GM18526 (cell line): ENCODE data around the gene CTNNA2.

Experiments used
- POLR2A ChIP-seq: IDR thresholded peaks from 3 replicates; pipeline ENCODE4 v1.6.1; 2011; ENCODE audit not compliant: insufficient read length; ENCODE audit errors: extremely low read depth

CTNNA2 gene

DNA sequence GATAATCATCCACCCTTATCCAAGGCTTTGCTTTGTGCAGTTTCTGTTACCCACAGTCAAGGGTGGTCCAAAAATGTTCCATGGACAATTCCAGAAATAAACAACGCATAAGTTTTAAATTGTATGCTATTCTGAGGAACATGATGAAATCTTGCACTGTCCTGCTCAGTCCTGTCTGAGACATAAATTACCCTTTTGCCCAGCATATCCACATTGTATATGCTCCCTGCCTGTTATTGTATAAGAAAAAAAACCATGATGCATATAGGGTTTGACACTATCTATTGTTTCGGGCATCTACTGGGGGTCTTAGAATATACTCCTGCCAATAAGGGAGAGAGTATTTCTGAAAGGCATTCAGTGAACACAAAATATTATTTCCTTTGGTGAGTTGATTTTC, 767.7 kb downstream of the CTNNA2 start:
- TF ChIP-seq POLR2A: no peak

DNA sequence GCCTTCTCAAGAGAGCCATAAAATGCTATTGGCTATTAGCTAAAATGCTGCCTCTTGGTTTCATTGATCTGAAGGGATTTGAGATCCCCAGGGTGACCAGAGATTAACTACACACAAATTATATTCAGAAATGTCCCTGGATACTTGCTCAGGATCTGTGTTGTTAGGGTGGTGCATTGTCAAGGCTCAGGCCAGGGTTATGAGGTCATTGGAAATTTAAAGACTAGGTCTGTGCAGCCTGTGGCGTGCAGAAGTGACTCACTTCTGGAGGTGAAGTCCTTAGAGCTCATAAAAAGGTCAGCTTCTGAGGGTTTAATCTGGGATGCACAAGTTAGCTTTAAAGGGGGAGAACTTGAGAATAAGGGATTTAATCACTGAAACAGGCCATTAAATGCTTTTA, 768.2 kb downstream of the CTNNA2 start:
- TF ChIP-seq POLR2A: no peak

DNA sequence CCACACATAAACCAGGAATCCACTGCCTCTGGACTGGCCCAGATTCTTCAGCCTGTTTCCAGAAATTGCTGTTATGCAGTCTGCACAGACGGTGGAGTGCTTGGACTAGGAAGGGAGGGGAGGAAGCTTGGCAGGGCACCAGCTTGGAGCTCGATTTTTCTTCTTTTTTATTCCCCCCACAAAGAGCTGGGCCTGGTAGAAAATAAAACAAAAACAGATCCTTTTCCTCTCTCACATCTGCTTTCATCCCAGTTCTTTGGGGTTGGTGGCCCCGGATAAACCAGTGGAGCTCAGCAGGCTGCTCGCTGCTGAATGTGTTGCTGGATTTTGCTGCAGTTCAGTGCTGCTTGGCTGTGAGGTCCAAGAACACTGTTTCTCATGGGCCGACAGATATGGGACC, 775.7 kb downstream of the CTNNA2 start:
- TF ChIP-seq POLR2A: no peak

DNA sequence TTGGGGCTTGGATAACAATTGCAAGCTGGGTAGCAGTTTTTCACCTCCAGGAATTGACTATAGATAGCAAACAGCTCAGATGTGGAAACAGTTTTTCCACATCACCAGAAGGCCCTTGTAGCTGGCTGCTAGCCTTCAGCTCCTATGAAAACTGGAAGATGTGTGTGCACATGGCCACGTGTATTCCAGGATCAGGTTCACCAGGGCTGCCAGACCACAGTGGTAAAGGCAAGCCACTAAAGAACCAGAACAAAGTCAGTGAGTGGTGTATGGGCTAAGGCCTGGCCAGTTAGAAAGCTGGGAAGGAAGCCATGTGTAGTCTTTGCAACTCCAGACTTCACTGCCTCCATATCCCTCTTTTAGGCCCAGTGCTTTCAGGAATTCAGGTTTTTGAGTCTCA, 778.8 kb downstream of the CTNNA2 start:
- TF ChIP-seq POLR2A: no peak

DNA sequence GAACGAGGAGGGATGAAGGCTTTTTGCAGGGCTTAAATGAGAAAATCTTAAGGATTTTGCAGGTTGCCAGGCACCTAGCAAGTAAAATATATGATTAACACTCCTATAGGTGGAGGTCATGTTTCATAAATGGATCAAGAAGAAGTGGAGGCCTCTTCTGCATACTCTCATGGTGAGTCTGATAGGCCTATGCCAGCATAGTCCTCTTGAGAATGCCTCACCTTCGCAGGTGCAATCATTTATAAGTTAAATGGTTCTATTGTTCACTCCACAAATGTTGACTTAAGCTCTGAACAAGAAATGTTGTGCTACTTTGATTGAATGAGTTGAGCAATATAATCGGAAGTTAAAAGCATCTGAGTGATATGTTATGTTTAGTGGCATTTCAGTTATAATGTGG, 779.6 kb downstream of the CTNNA2 start:
- no peak for TF ChIP-seq POLR2A

DNA sequence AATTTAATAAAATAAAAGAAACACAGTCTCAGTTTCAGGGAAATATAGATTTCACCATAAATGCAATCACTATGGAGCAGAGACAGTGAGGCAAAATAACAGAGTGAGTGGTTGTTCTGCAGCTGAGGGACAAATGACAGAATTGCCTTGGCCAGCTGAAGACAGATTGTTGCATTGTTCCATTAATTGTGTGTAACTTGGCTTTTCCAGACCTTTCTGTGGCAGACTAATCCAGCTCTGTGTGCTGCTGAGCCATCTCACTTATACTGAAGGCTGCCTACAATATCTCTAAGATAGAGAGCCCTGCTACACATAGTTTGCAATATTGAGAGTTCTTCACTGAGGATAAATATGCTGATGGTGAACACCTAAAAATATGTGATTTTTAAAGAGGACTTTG, 780.2 kb downstream of the CTNNA2 start:
- no peak for TF ChIP-seq POLR2A

- TF ChIP-seq POLR2A: no peak
These were observed 786.1 kb downstream of the CTNNA2 start for GRCh38 chr2:80298954-80299353.

- no peak for TF ChIP-seq POLR2A
These were observed 786.8 kb downstream of the CTNNA2 start for GRCh38 chr2:80299661-80300060.

GRCh38 chr2:80300346-80300745, 787.5 kb downstream of the CTNNA2 start:
- no peak for TF ChIP-seq POLR2A

GRCh38 chr2:80300954-80301353, 788.1 kb downstream of the CTNNA2 start:
- no peak for TF ChIP-seq POLR2A

- TF ChIP-seq POLR2A: no peak
These were observed 789.1 kb downstream of the CTNNA2 start for GRCh38 chr2:80302001-80302313.

GRCh38 chr2:80302314-80303005, 789.6 kb downstream of the CTNNA2 start:
- TF ChIP-seq POLR2A: no peak

DNA sequence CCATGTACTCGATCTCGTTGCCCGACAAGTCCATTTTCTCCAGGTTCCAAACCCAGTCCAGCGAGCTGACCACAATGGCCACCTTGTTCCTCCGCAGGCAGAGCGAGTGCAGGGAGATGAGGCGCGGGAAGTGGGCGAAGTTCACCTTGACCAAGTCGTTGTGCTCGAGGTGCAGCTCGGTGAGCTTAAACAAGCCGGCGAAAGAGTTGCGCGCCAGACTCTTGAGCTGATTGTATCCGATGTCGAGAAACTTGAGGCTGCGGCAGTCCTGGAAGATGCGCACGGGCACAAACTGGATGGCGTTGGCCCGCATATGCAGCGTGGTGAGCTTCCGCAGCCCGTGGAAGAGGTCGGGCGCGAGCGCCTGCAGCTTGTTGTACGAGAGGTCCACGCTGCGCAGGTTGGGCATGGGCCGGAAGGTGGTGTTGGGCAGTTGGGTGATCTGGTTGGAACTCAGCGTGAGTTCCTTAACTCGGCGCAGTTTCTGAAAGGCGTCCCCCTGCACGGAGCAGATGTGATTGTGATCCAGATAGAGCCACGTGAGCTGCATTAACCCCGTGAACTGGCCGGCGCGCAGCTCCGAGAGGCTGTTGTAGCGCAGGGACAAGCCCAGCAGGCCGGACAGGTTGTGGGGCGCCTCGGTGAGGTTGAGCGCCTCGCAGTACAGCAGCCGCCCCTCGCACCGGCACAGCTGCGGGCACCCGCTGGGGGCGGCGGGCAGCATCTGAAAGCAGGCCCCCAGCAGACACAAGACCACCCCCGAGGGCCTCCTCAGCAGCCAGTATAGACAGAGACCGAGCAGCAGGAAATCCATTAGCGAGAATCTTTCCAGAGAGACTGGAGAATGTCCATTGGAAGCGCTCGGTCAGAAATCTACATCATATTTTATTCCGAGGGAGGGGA, 790.4 kb downstream of the CTNNA2 start:
- TF ChIP-seq POLR2A: no peak

DNA sequence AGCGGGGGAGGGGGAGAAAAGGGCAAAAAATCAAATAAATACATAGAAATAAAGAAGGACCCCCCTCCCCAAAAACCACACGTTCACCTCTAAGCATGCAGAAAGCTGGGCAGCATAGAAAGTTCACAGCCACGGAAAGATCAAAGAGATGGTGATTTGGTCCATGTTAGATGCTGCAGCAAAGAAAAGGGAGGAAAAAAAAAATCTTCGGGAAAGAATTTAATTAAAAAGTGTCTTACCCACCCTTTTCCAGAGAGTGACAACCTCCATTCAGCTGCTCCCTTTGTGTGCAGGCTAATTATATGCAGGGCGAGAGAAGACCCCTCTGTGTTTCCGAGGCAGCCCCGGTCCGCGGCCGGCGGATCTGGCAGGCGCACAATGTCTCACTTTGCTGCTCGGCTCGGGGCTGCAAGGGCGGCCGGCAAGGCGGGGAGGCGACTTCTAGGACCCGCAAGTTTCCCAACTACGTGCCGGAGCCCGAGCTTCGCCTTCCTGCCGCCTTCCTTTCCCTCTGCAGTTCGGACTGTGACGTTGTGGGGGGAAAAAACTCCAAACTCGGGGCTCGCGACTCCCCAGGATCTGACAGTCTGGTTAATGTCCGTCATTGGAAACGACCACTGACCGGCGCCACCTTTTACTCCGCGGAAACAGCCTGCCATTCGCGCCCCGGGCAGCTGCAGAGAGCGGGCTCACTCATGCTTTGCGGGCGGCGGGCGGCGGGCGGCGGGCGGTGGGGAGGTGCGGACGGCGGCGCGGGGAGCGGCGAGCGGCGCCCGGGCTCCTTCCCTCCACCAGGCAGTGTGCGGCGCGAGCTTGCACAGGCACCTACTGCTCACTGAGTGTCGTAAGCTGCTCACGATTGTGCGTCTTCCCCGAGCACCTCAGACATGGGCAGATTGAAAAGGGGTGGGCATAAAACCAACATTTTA, 791.3 kb downstream of the CTNNA2 start, which contains the start of gene LRRTM1:
LRRTM1 (minus strand) TSS at position 844 of the 929 bp plus-strand sequence. CDS start 933 bp downstream, outside the sequence.
- TF ChIP-seq POLR2A: no peak

DNA sequence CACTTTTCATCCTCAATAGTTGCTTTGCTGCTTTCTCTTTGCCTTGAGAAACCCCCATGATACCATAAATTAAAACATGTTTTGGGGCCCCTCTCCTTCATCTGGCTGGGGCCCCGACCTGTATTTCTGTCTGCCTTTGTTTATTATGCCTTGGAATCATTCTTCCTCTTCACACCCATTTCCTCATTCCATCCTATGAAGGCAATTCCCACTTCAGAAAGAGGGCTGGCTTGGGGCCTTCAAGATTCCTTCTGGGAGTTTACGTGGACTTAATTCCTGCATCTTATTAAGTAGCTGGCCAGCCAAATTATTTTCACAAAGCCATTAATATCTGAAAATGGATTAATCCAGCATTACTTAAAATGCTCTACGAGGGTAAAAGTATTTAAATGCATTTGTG, 798.5 kb downstream of the CTNNA2 start:
- TF ChIP-seq POLR2A: no peak
